ENCODE measurements around the gene FGF12. TPM values are rescaled to one million over a fixed set of nuclear protein-coding genes. Genes with fewer than 3 reads are reported as not detected.

Gene FGF12
- total and polyA plus RNA-seq, 11 donors: 21.8 to 420 (median 265) TPM

DNA sequence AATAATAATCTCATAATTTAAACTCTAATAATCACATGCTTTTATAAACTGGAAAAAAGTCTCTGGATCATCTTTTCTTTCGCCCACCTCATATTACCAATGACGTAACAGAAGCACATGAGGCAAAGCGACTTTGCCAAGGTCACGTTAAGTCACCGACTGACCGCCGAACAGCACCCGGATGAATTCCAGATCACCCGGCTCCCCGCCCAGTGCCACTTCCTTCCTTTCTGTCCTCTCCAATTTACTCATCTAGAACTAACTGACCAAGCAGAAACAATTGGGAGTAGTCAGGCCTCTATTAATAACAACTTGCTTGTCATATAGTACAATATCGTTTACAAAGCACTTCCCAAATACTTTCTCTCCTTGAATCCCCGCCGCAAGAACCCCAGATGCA lies 21.1 kb downstream of the FGF12 start:
- intact Hi-C loops (cut with DNase I): no loop called here
- TF ChIP-seq, protein P1, sequence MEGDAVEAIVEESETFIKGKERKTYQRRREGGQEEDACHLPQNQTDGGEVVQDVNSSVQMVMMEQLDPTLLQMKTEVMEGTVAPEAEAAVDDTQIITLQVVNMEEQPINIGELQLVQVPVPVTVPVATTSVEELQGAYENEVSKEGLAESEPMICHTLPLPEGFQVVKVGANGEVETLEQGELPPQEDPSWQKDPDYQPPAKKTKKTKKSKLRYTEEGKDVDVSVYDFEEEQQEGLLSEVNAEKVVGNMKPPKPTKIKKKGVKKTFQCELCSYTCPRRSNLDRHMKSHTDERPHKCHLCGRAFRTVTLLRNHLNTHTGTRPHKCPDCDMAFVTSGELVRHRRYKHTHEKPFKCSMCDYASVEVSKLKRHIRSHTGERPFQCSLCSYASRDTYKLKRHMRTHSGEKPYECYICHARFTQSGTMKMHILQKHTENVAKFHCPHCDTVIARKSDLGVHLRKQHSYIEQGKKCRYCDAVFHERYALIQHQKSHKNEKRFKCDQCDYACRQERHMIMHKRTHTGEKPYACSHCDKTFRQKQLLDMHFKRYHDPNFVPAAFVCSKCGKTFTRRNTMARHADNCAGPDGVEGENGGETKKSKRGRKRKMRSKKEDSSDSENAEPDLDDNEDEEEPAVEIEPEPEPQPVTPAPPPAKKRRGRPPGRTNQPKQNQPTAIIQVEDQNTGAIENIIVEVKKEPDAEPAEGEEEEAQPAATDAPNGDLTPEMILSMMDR (IDR thresholded peaks at IDR 0.05): no peak
- TF ChIP-seq POLR2A (IDR thresholded peaks at IDR 0.05): no peak
- H3K27ac ChIP-seq: peak overlapping the region; percentile 29 to 86 (median 75)
- H3K4me3 ChIP-seq: no peak overlapping the region
- H3K27me3 ChIP-seq: no peaks in the 10 kb centered on the region
- WGBS, 4 donors: 44 to 53% (median 45%) methylated on average over 13 of the region's 13 CpGs
- H3K4me1 ChIP-seq: peaks cover 0 to 20% (median 0%) of the 10 kb centered on the region in 12 donors
- ATAC-seq (peak; percentile 89 to 95 (median 94)), DNase-seq (peak; percentile 45 to 81 (median 70))
- H3K36me3 ChIP-seq: no peaks in the 10 kb centered on the region
- H3K9me3 ChIP-seq: no peaks in the 10 kb centered on the region

DNA sequence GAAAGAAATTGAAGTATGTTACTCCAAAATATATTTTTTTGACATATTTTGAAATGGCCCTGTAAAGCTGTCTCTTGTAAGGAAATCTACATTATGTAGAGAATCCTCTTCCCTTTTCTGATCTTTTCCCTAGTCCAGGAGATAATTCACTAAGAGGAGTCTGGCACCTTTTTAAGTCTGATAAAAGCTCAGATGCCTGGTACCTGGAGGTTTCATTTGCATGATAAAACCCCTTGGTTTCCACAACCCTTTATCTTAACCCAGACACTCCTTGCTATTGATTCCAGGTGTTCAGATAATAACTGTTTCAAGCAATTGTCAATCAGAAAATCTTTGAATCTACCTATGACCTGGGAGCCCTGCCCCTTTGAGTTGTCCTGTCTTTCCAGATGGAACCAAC lies 26.5 kb downstream of the FGF12 start:
- Histone ChIP-seq H3K27ac (peak overlapping the region in 1 of 12 donors; percentile 22), H3K4me3 (no peak overlapping the region)

DNA sequence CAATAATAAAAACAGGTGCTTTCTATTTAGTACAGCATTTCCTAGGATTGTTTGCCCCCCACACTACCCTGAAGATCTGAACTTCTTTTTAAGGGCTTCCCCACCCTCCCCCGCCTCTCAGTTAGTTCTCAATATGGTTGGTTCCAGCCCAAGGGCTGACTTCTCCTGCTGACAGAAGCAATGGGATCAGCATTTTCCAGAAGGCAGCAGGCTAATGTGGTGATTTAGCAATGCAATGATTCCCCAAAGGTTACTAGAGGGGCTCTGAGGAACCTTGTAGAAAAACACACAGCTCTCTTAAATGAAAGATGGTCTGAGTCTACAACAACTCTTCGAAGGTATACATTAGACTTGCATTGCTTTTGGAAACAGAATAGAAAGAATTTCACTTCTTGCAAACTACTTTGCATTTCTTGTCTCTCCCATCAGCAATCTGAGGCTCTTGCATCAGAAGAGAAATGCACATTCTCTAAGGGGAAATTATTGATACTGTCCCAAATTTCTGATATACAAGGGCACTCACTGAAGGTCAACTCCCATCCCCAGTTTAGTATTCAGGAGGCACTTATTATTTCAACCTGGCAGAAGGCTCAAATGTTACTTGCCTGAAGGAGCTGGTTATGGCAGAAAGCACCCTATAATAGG lies 30.3 kb downstream of the FGF12 start:
- H3K4me1 ChIP-seq: peaks cover 0 to 43% (median 0%) of the 10 kb centered on the region in 12 donors
- WGBS, 4 donors: 75 to 86% (median 80%) methylated on average over 2 of the region's 2 CpGs
- no peaks in the 10 kb centered on the region for H3K36me3 ChIP-seq
- no peak overlapping the region for H3K4me3 ChIP-seq
- H3K27me3 ChIP-seq: no peaks in the 10 kb centered on the region
- no peak for TF ChIP-seq POLR2A (IDR thresholded peaks at IDR 0.05)
- TF ChIP-seq, protein P1 (IDR thresholded peaks at IDR 0.05): no peak
- H3K9me3 ChIP-seq: no peaks in the 10 kb centered on the region
- intact Hi-C loops (cut with DNase I): no loop called here
- DNase-seq: no peak
- H3K27ac ChIP-seq: peak overlapping the region in 3 of 12 donors; percentile 4 to 31 (median 13)
- ATAC-seq: no peak

More for the DNA sequence above, 26.5 kb downstream of the FGF12 start:
- no peaks in the 10 kb centered on the region for H3K27me3 ChIP-seq
- ATAC-seq (no peak), DNase-seq (no peak)
- peaks cover 0 to 46% (median 0%) of the 10 kb centered on the region in 12 donors for H3K4me1 ChIP-seq
- intact Hi-C loops (cut with DNase I): no loop called here
- no peak for TF ChIP-seq POLR2A (IDR thresholded peaks at IDR 0.05)
- TF ChIP-seq, protein P1 (IDR thresholded peaks at IDR 0.05): no peak
- H3K36me3 ChIP-seq: no peaks in the 10 kb centered on the region
- H3K9me3 ChIP-seq: no peaks in the 10 kb centered on the region

DNA sequence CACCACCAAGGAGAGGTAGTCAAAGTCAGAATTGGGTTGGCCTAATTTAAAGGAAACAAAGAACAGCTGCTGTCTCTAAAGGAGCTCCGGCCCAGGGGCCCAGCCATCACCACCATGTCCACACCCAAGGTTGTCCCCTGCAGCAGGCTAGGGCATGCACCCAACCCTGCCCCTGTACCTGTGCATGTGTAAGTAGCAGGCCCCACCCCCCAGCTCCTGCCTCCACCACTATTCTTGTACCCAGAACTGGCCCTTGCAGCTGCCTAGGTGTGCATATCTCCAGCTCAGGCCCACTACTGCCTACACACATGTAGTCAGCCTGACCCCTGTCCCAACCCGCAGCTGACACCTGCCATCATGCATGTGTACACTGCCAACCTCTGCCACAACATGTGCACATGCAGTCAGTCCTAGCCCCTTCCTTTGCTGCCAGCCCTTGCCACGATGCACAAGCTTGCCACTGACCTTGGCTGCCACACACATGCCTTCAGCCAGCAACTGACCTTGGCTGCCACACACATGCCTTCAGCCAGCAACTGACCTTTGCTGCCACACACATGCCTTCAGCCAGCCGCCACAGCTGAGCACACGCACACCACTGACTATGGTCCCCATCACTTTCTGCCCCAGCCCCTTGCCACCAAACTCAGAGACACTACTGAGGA lies 39.7 kb downstream of the FGF12 start:
- Histone ChIP-seq H3K27me3 (no peaks in the 10 kb centered on the region), H3K27ac (peak overlapping the region in 9 of 12 donors; percentile 14 to 69 (median 40)), H3K36me3 (no peaks in the 10 kb centered on the region), H3K4me3 (no peak overlapping the region), H3K4me1 (peaks cover 0 to 20% (median under 1%) of the 10 kb centered on the region in 12 donors), H3K9me3 (peaks cover 0 to 16% (median 6%) of the 10 kb centered on the region in 12 donors)
- DNase-seq (peak; percentile 26 to 82 (median 58)), ATAC-seq (peak; percentile 84 to 92 (median 86))
- intact Hi-C loops (cut with DNase I): no loop called here
- WGBS, 4 donors: 59 to 65% (median 62%) methylated on average over 4 to 5 of the region's 5 CpGs
- TF ChIP-seq, protein P1 (IDR thresholded peaks at IDR 0.05): no peak
- no peak for TF ChIP-seq POLR2A (IDR thresholded peaks at IDR 0.05)
